GM12865 (cell line): Measurements from ENCODE around the gene CST7.
"Not testable (repeated sequence)": the region's sequence is repeated elsewhere in the genome, so short reads cannot be mapped to it uniquely, and the experiment has no call there.

Experiments used
- DNase-seq: peaks from one replicate; pipeline ENCODE4 v3.0.0; 2010; ENCODE audit warnings: low read depth
- H3K4me3 ChIP-seq: 2 replicates; pipeline ENCODE4 v1.5.1; 2011; ENCODE audit warnings: mild to moderate bottlenecking, low read depth, low read length, control low read depth
- TF ChIP-seq, protein P1 (sequence below): IDR thresholded peaks from 2 replicates; pipeline ENCODE4 v1.5.1; 2011; ENCODE audit warnings: low read length, control low read depth, low read depth, inconsistent platforms; ENCODE audit not compliant: insufficient read depth; ENCODE audit errors: missing control alignments

The CST7 gene

DNA sequence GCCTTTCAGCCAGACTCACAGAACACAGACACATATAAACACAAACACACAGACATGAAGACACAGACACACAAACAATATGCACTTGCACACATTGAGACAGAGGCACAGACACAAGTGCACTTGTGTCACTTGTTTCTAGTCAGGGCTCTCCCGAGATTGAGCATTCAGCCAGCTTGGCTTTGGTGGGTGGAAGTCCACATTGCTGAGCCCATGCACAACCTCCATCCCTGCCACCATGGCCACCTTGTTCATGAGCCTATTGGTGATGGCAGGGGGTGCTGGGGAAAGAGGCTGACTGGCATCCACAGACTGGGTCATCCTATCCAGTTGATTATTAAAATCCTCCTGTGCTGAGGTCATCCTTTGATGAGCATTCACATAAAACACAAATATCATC is 11.5 kb upstream of the CST7 start:
- H3K4me3 ChIP-seq, result no peak overlapping the region
- TF ChIP-seq, protein P1, sequence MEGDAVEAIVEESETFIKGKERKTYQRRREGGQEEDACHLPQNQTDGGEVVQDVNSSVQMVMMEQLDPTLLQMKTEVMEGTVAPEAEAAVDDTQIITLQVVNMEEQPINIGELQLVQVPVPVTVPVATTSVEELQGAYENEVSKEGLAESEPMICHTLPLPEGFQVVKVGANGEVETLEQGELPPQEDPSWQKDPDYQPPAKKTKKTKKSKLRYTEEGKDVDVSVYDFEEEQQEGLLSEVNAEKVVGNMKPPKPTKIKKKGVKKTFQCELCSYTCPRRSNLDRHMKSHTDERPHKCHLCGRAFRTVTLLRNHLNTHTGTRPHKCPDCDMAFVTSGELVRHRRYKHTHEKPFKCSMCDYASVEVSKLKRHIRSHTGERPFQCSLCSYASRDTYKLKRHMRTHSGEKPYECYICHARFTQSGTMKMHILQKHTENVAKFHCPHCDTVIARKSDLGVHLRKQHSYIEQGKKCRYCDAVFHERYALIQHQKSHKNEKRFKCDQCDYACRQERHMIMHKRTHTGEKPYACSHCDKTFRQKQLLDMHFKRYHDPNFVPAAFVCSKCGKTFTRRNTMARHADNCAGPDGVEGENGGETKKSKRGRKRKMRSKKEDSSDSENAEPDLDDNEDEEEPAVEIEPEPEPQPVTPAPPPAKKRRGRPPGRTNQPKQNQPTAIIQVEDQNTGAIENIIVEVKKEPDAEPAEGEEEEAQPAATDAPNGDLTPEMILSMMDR, result no peak
- DNase-seq, result no peak

DNA sequence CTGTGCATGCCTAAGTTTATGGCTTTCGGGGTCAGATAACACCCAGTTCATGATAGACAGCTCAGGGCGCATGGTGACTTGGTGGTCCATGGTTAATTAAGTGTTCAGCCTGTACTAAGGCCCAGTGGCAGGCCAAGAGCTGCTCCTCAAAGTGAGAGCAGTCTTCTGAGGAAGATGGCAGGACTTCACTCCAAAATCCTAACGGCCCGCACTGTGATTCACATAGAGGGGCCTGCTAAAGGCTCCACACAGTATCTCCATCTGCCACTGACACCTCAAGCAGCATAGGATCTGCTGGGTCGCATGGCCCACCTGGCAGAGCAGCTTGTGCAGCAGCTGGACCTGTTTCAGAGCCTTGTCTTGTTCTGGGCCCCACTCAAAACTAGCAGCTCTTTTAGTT is 10.6 kb upstream of the CST7 start:
- TF ChIP-seq, protein P1, result no peak
- no peak overlapping the region for H3K4me3 ChIP-seq
- DNase-seq, result no peak

DNA sequence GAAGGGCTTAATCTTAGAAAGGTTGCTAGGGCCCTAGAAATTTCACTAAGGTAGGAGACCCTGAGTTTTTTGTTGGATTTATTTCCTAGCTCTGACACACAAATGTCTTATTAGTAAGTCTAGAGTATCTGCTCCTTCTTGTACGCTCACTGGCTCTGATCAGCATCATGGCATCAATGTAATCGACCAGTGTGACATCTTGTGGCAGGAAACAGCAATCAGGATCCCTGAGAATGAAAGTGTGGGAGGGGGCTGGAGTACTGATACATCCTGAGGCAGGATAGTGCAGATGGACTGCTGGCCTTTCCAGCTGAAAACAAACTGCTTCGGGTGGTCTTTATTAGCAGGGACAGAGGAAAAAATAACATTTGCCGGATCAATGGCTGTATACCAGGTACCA is 10.0 kb upstream of the CST7 start:
- DNase-seq, result no peak
- TF ChIP-seq, protein P1, result no peak
- no peak overlapping the region for H3K4me3 ChIP-seq

DNA sequence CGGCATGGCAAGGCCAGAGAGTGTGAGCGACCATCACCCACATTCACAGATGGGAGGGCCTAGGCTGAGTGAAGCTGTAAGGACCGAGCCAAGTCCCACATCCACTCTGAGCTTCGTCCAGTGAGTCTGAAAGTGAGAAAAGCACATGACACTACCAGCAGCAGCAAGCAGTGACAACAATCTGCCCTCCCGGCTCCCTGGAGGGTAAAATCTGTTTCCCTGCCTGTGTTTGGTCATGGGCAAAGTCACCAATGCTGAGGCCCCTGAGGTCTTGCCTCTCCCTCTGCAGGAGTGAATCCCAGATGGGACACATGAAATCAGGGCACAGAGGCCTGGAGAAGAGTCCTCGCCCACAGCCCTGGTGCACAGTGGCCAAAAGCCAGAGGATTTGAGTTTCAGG is 6.4 kb upstream of the CST7 start:
- H3K4me3 ChIP-seq, result no peak overlapping the region
- no peak for DNase-seq
- TF ChIP-seq, protein P1, result no peak

DNA sequence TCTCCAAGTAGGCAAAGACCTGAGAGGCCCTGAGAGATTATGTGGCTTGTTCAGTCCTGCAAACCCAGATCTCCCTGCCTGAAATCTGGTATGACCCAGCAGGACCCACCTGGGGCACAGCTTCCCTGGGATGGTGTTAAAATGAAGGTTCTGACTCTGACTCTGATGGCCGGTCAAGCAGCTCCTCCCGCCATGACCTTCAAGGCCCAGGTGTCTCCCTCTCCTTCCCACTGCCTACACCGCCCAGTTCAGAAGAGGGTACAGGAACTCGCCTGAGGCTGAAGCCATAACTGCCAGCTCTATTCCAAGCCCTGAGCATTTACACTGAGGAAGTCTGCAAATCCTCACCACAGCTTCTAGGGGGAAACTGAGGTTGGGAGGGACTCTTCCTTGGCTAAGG is 5.9 kb upstream of the CST7 start:
- TF ChIP-seq, protein P1, result no peak

DNA sequence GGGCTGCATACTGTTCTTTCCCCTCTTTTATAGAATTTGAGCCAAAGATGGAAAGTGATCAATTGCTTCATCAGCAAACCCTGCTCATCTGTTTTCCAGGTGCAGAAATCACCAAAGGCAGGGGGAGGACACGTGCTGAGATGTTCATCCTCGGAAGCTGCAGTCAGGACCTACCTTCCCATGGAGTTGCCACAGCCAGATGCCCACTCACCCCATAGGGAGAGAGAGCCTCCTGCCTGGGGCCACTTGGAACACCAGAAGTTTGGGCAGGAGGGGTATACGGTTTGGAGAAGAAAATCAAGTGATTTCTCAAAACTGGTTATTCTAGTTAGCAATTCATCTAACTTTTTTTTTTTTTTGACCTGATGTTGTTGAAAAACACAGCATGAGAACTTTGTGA is 5.3 kb upstream of the CST7 start:
- no peak overlapping the region for H3K4me3 ChIP-seq
- DNase-seq, result no peak
- TF ChIP-seq, protein P1, result no peak

More for the DNA sequence above, 5.9 kb upstream of the CST7 start:
- DNase-seq, result no peak
- H3K4me3 ChIP-seq, result no peak overlapping the region

DNA sequence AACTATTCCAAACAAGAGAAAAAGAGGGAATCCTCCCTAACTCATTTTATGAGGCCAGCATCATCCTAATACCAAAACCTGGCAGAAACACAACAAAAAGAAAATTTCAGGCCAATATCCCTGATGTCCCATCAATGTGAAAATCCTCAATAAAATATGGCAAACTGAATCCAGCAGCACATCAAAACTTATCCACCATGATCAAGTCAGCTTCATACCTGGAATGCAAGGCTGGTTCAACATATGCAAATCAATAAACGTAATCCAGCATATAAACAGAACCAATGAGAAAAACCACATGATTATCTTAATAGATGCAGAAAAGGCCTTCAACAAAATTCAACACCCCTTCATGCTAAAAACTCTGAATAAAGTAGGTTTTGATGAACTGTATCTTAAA is 2.7 kb upstream of the CST7 start:
- not testable (repeated sequence) for H3K4me3 ChIP-seq, DNase-seq

DNA sequence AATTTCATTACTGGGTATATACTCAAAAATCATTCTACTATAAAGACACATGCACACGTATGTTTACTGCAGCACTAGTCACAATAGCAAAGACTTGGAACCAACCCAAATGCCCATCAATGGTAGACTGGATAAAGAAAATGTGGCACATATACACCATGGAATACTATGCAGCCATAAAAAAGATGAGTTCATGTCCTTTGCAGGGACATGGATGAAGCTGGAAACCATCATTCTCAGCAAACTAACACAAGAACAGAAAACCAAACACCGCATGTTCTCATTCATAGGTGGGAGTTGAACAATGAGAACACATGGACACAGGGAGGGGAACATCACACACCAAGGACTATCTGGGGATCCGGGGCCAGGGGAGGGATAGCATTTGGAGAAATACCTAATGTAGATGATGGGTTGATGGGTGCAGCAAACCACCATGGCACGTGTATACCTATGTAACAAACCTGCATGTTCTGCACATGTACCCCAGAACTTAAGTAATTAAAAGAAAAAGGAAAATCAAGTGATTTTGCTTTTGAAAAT is 602 bp upstream of the CST7 start:
- H3K4me3 ChIP-seq, DNase-seq: not testable (repeated sequence)
